HG03064 (cell line): ENCODE measurements around the gene UBXN4.
"Not testable (repeated sequence)": the region's sequence is repeated elsewhere in the genome, so short reads cannot be mapped to it uniquely, and the experiment has no call there.

Experiments
- ATAC-seq: cut with Tn5 transposase; IDR thresholded peaks from one replicate; pipeline ENCODE4 v1.9.1; 2021; ENCODE audit warnings: low read depth; ENCODE audit not compliant: unreplicated experiment

UBXN4 gene

GRCh38 chr2:135800513-135801460, 59.1 kb downstream of the UBXN4 start:
- no peak for ATAC-seq

- ATAC-seq: no peak
Observed at GRCh38 chr2:135802350-135802749, 60.7 kb downstream of the UBXN4 start.

DNA sequence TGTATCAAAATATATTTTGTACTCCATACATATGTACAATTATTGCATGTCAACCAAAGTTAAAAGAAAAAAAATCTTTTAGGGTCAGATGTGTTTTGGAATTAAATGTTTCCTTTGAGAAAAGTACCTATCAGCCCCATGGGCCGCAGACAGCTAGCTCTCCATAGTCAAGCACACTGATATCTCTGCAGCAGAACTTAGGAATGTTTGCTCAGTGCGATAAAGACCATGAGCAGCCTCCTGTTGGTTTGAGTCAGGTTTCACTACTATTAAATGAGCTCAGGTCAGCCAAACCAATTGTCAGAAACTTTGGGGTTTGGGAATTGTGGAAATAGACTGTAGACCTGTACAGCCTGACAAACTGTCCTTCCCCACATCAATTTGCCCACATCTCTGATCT, 61.6 kb downstream of the UBXN4 start:
- no peak for ATAC-seq

DNA sequence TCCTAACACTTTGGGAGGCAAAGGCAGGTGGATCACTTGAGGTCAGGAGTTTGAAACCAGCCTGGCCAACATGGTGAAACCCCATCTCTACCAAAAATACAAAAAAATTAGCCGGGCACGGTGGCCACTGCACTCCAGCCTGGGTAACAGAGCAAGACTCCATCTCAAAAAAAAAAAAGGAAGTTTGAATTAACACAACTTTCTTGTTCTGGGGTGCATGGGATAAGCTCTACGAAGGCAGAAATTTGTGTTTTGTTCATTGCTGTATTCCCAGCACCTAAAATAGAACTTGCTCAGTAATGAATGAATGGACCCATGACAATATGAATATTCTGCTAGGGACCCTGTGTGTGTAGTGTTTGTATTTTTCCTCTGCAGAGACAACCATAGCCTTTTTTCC, 66.2 kb downstream of the UBXN4 start:
- not testable (repeated sequence) for ATAC-seq

GRCh38 chr2:135812907-135813511, 71.4 kb downstream of the UBXN4 start:
- ATAC-seq: no peak

- ATAC-seq: no peak
Observed at GRCh38 chr2:135815269-135815668, 73.6 kb downstream of the UBXN4 start.

- ATAC-seq: no peak
Observed at GRCh38 chr2:135817466-135817865, 75.8 kb downstream of the UBXN4 start.

- no peak for ATAC-seq
Observed at GRCh38 chr2:135817951-135818350, 76.3 kb downstream of the UBXN4 start.

- ATAC-seq: no peak
Observed at GRCh38 chr2:135818937-135819610, 77.4 kb downstream of the UBXN4 start.

DNA sequence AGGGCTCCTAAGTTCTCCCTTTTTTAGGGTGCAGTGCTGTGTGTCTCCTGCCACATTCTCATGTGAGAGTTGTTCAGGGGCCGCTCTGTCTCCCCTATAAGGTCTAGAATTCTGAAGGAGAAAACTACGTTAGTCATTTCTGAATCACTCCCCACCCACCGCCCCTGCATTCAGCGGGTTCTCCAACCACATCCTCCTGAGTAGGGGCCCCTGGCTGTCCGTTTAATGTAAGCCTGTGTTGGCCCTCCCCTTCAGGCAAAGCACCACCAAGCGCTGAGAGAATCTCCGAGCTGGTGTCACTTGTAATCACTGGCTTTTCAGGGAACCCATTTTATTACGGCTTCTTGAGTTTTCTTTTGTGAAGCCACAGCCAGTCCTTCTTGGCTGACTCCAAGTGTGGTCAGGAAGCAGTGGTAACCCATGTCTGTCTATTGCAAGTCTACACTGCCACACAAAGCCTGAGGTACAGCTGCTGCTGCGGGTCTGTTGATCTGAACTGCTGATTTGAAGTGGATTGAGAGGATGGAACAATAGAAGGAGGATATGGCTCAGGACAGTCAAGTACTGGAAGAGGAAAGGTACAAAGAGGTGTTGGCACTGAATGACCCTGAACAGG, 78.5 kb downstream of the UBXN4 start:
- ATAC-seq: peak; percentile 80

GRCh38 chr2:135821190-135821589, 79.5 kb downstream of the UBXN4 start:
- no peak for ATAC-seq

GRCh38 chr2:135822855-135823254, 81.2 kb downstream of the UBXN4 start:
- ATAC-seq: no peak

- no peak for ATAC-seq
Observed at GRCh38 chr2:135825131-135825530, 83.5 kb downstream of the UBXN4 start.

- ATAC-seq: no peak
Observed at GRCh38 chr2:135825550-135826176, 84.0 kb downstream of the UBXN4 start.

DNA sequence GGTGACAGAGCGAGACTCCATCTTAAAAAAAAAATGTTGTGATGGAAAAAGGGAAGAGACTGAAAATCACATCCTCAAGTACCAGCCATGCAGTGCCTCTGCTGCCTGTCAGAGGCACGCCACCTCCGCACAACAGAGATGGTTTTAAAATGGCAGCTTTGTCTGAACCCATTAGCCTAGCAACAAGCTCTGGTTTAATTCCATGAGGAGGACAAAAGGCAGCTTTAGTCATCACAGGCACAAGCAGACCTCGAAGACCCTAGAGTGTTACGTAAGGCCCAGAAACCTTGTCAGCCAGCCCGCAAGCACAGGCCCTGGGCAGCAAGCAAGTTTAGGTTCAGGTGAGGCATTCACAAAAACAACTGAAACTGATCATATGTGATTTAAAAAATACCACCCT, 84.9 kb downstream of the UBXN4 start:
- ATAC-seq: no peak

DNA sequence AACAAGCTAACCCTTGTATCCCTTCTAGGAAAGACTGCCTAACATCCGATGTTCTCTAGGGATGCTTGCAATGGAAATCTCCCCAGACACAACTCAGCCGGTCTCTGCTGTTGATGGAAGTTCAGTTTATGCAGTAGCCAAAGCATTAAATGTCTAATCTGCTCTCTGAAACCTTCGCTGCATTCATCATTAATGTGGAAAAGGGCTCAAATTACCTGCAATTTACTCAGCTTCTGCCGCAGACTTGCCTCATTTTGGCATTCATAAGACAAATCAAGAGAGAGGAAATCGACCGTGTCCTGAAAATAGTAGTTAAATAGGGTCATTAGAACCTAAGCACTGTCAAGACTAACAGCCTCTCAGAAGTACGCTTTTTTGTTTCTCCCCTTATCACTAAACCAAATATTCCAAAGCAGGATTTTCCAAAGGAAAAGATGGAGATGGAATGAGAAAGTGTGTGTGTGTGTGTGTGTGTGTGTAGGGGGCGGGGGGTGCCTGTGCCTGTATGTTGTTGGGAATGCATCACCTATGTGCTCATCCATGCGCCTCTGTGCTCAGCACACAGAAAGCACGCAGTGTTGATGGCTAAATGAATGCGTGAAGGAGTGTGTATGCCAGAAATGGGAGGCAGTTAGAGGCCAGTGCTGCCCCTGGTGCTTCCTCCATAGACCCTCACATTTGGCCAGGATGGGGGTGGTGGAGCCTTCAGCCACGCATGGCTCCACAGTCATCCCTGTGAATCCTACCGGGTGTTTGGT, 87.9 kb downstream of the UBXN4 start:
- no peak for ATAC-seq

GRCh38 chr2:135831180-135831812, 89.6 kb downstream of the UBXN4 start:
- no peak for ATAC-seq

DNA sequence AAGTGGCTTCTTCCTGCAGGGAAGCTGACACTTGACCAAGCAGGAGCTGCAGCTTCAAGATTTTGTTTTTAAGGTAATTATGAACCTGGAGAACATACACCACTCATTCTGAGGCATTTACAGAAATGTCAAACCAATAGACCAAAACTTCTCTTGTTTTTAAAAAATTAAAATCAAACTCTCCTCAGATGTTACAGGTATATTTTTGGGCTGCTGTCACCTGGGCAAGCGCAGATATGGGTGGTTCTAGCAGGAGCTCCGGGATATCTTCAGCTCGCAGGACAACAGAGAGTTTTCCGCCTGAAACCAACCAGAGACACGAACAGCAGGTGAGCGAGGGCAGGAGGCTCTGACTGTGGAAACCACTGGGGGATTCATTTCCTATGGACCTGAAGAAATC, 91.2 kb downstream of the UBXN4 start:
- ATAC-seq: no peak
